Endothelial cell of umbilical vein (primary cell): ENCODE measurements around the gene C10orf53. TPM values are rescaled to one million over a fixed set of nuclear protein-coding genes. Genes with fewer than 3 reads are reported as not detected.

Experiments used
- BruUV-seq: library from RNA; stranded (reverse); fragments of 400-500 nt; replicated peaks from 2 replicates; lab custom pipeline; 2021; lab: Mats Ljungman, UMichigan
- CTCF ChIA-PET: fragments of 300-600, 350-600 bp; sonication (Branson Sonifier 250); formaldehyde crosslinking; loops from one replicate; lab custom pipeline; 2021; ENCODE audit warnings: antibody characterized with exemption, inconsistent platforms; lab: Charles Lee
- POLR2A ChIA-PET: fragments of 300-600, 350-600 bp; sonication (Branson Sonifier 250); formaldehyde crosslinking; loops from one replicate; lab custom pipeline; 2021; ENCODE audit warnings: antibody characterized with exemption, inconsistent platforms; lab: Charles Lee
- DNase-seq: peaks from one replicate; pipeline ENCODE4 v3.0.0-alpha.2; 2011; ENCODE audit warnings: low read depth, low spot score
- FAIRE-seq: peaks from 2 replicates; lab custom pipeline; 2011; peaks lifted over from hg19 to GRCh38; lab: Jason Lieb, UNC
- H2AFZ ChIP-seq: 2 replicates; pipeline ENCODE4 v1.6.0; 2012; ENCODE audit warnings: low read depth, low read length, control low read depth, inconsistent platforms
- H3K27ac ChIP-seq: 2 replicates; pipeline ENCODE4 v1.5.1; 2011; ENCODE audit warnings: low read depth, mild to moderate bottlenecking, control low read depth, low read length, moderate library complexity; ENCODE audit not compliant: insufficient read depth
- H3K27me3 ChIP-seq, 2 experiments: 2 replicates each; pipeline versions ENCODE4 v1.6.0 to v1.6.1; 2011; ENCODE audit warnings: low read length in 2 of 2, mixed read lengths in 1 of 2; ENCODE audit not compliant: control insufficient read depth in 2 of 2, insufficient read depth in 2 of 2
- H3K36me3 ChIP-seq, 2 experiments: 2 replicates in 1 of 2; 3 replicates in 1 of 2; pipeline ENCODE4 v1.5.1; 2011; ENCODE audit warnings: low read length in 2 of 2, mild to moderate bottlenecking in 1 of 2, moderate library complexity in 1 of 2; ENCODE audit not compliant: control insufficient read depth in 2 of 2, insufficient read depth in 2 of 2; ENCODE audit errors: extremely low read depth in 1 of 2
- H3K4me1 ChIP-seq: 3 replicates; pipeline ENCODE4 v1.5.1; 2011; ENCODE audit warnings: mild to moderate bottlenecking, low read length; ENCODE audit not compliant: control insufficient read depth, insufficient read depth; ENCODE audit errors: extremely low read depth
- H3K4me2 ChIP-seq: 2 replicates; pipeline ENCODE4 v1.6.1; 2011; ENCODE audit warnings: low read length, control low read depth, mixed read lengths; ENCODE audit not compliant: insufficient read depth
- H3K4me3 ChIP-seq, 3 experiments: fragments of 200-600 bp in 1 of 3; sonication (generic), shearing (Covaris generic) in 1 of 3; replicated peaks in 1 of 3; 2 replicates each; pipeline ENCODE4 v1.5.1; 2011 to 2016; ENCODE audit warnings: control low read depth in 3 of 3, low read length in 3 of 3, mild to moderate bottlenecking in 2 of 3, inconsistent platforms in 1 of 3, low read depth in 1 of 3, moderate library complexity in 1 of 3; ENCODE audit not compliant: insufficient read depth in 1 of 3
- H3K79me2 ChIP-seq: 2 replicates; pipeline ENCODE4 v1.6.0; 2012; ENCODE audit warnings: low read length, inconsistent platforms; ENCODE audit not compliant: control insufficient read depth, insufficient read depth
- H3K9ac ChIP-seq: replicated peaks from 2 replicates; pipeline ENCODE3; 2011; ENCODE audit warnings: low read length, control low read depth; ENCODE audit not compliant: insufficient read depth; ENCODE audit errors: extremely low read depth
- H3K9me1 ChIP-seq: replicated peaks from 3 replicates; pipeline ENCODE4 v1.6.0; 2011; ENCODE audit warnings: mild to moderate bottlenecking, low read length; ENCODE audit not compliant: control insufficient read depth, insufficient read depth; ENCODE audit errors: extremely low read depth
- H3K9me3 ChIP-seq: replicated peaks from 2 replicates; pipeline ENCODE4 v1.5.1; 2012; ENCODE audit warnings: low read length, inconsistent platforms; ENCODE audit not compliant: control insufficient read depth, insufficient read depth
- H4K20me1 ChIP-seq: replicated peaks from 2 replicates; pipeline ENCODE3; 2011; ENCODE audit warnings: mild to moderate bottlenecking, low read length; ENCODE audit not compliant: control insufficient read depth, insufficient read depth; ENCODE audit errors: extremely low read depth
- CTCF ChIP-seq, 2 donors: IDR thresholded peaks; 1 replicate in 1 of 2; 2 replicates in 1 of 2; pipeline ENCODE4 v1.5.1; 2011; ENCODE audit warnings: low read length in 2 of 2, mild to moderate bottlenecking in 2 of 2, moderate library complexity in 2 of 2, control low read depth in 1 of 2, inconsistent platforms in 1 of 2, low read depth in 1 of 2; ENCODE audit not compliant: insufficient read depth in 1 of 2; ENCODE audit errors: extremely low read depth in 1 of 2
- EZH2 ChIP-seq: IDR thresholded peaks from 2 replicates; pipeline ENCODE4 v1.6.1; 2012; ENCODE audit warnings: borderline replicate concordance, low read depth, mild to moderate bottlenecking, moderate library complexity, low read length, inconsistent platforms; ENCODE audit not compliant: severe bottlenecking
- FOS ChIP-seq: IDR thresholded peaks from 2 replicates; pipeline ENCODE4 v1.6.1; 2011; ENCODE audit warnings: mild to moderate bottlenecking, low read length, moderate library complexity, borderline replicate concordance; ENCODE audit not compliant: insufficient read depth
- GATA2 ChIP-seq: IDR thresholded peaks from 2 replicates; pipeline ENCODE4 v1.7.0; 2011; ENCODE audit warnings: low read depth, mild to moderate bottlenecking, moderate library complexity, mixed read lengths, low read length; ENCODE audit not compliant: insufficient read length, insufficient read depth
- JUN ChIP-seq: IDR thresholded peaks from 2 replicates; pipeline ENCODE4 v1.6.1; 2011; ENCODE audit warnings: borderline replicate concordance, low read depth; ENCODE audit not compliant: insufficient read length, insufficient read depth
- MYC ChIP-seq: IDR thresholded peaks from one replicate; pipeline ENCODE4 v1.6.1; 2011; ENCODE audit warnings: mild to moderate bottlenecking, low read depth, low read length
- POLR2A ChIP-seq: IDR thresholded peaks from 2 replicates; pipeline ENCODE4 v1.6.1; 2012; ENCODE audit warnings: low read depth, mild to moderate bottlenecking, control low read depth, low read length
- POLR2AphosphoS5 ChIP-seq: IDR thresholded peaks from 2 replicates; pipeline ENCODE4 v1.6.1; 2012; ENCODE audit warnings: low read depth, mild to moderate bottlenecking, control low read depth, low read length, moderate library complexity; ENCODE audit not compliant: insufficient read depth
- dilution Hi-C: fragments of 300-500 bp; cut with MboI; formaldehyde crosslinking; loops from one replicate; pipeline ENCODE4 v1.15.0; 2019; ENCODE audit warnings: low sequenced_read_pairs; ENCODE audit not compliant: extremely low pct_ligation_motif_present
- intact Hi-C: fragments of 100-400 bp; cut with micrococcal nuclease; formaldehyde crosslinking; loops from one replicate; pipeline ENCODE4 v1.10.0; 2022
- polyA plus RNA-seq, 4 experiments: library from polyadenylated mRNA; depleted of rRNA in 3 of 4; stranded (reverse) in 3 of 4; unstranded in 1 of 4; fragments of >200 nt; gene quantifications; 2 replicates each; pipeline versions ENCODE4 v1.2.1 to v1.2.3, GENCODE V29; 2011 to 2012; ENCODE audit warnings: missing spikeins in 1 of 4
- total RNA-seq: library from RNA; stranded (reverse); gene quantifications from 2 replicates; pipeline ENCODE4 v1.2.3, GENCODE V29; 2021

The C10orf53 gene
- total and polyA plus RNA-seq, 2 donors (not counting 3 experiments of a cell fraction or from before 2014, with no cell fraction given), result not detected

DNA sequence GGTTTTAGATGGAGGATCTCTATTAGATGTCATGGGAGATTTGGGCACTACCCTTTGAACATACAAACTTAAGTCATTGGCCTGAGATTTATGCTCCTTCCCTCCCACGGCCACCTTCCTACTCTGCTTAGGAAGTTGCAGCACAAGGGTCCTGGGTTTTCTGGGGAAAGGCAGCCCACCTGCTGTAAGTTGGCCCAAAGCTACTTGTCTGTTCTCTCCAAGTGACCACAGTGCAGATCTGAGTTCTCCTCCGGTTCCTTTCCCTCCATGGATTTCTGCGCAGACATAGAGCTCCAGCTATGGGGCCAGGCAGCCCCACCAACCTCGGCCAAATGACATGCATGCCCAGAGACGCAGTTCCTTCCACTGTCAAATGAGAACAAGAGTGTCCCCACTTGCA, 12.8 kb upstream of the C10orf53 start:
- intact Hi-C loops (no loop called here), dilution Hi-C loops (no loop called here)
- no peaks in the 10 kb centered on the region for H3K4me1 ChIP-seq
- H3K79me2 ChIP-seq, result no peaks in the 10 kb centered on the region
- H3K36me3 ChIP-seq, result no peaks in the 10 kb centered on the region
- FAIRE-seq (no peak), DNase-seq (no peak)
- H3K9me3 ChIP-seq, result no peaks in the 10 kb centered on the region
- no peak overlapping the region for H2AFZ ChIP-seq
- BruUV-seq, result no TSS peak
- H3K9me1 ChIP-seq, result no peaks in the 10 kb centered on the region
- H3K4me3 ChIP-seq, result no peak overlapping the region
- H3K27me3 ChIP-seq, result peaks cover 0 to 2% of the 10 kb centered on the region in 2 experiments
- H4K20me1 ChIP-seq, result no peaks in the 10 kb centered on the region
- no peak overlapping the region for H3K27ac ChIP-seq
- POLR2A ChIA-PET, result no interaction called here
- H3K4me2 ChIP-seq, result no peak overlapping the region
- CTCF ChIA-PET, result no interaction called here
- H3K9ac ChIP-seq, result no peak overlapping the region
- TF ChIP-seq POLR2A, result no peak
- no peak for TF ChIP-seq EZH2
- TF ChIP-seq FOS, result no peak
- no peak for TF ChIP-seq GATA2
- TF ChIP-seq JUN, result no peak
- no peak for TF ChIP-seq CTCF (IDR thresholded peaks at IDR 0.05; ENCODE audit: extremely low read depth in 1 of 2, insufficient read depth in 1 of 2, low read depth in 1 of 2, low read length in 2 of 2)
- no peak for TF ChIP-seq POLR2AphosphoS5
- TF ChIP-seq MYC, result no peak
